Measurements from ENCODE around the gene KCNMA1.

Gene KCNMA1

GRCh38 chr10:77317221-77317620 lies 320.4 kb downstream of the KCNMA1 start:
- no peak for DNase-seq (ENCODE audit: low read depth, low spot score)
- no peak overlapping the region for H3K4me3 ChIP-seq (ENCODE audit: low read length)

GRCh38 chr10:77315496-77316129 lies 322.0 kb downstream of the KCNMA1 start:
- no peak overlapping the region for H3K4me3 ChIP-seq (ENCODE audit: low read length)
- no peak for DNase-seq (ENCODE audit: low read depth, low spot score)

GRCh38 chr10:77313066-77313750 lies 324.4 kb downstream of the KCNMA1 start:
- H3K4me3 ChIP-seq (ENCODE audit: low read length) = no peak overlapping the region
- no peak for DNase-seq (ENCODE audit: low read depth, low spot score)

GRCh38 chr10:77311186-77311585 lies 326.4 kb downstream of the KCNMA1 start:
- DNase-seq (ENCODE audit: low read depth, low spot score) = no peak
- no peak overlapping the region for H3K4me3 ChIP-seq (ENCODE audit: low read length)

GRCh38 chr10:77310288-77310840 lies 327.2 kb downstream of the KCNMA1 start:
- no peak overlapping the region for H3K4me3 ChIP-seq (ENCODE audit: low read length)
- no peak for DNase-seq (ENCODE audit: low read depth, low spot score)

GRCh38 chr10:77309509-77309908 lies 328.1 kb downstream of the KCNMA1 start:
- no peak overlapping the region for H3K4me3 ChIP-seq (ENCODE audit: low read length)
- no peak for DNase-seq (ENCODE audit: low read depth, low spot score)

- H3K4me3 ChIP-seq (ENCODE audit: low read length) = no peak overlapping the region
- no peak for DNase-seq (ENCODE audit: low read depth, low spot score)
Measured at GRCh38 chr10:77309092-77309491, 328.5 kb downstream of the KCNMA1 start.

- H3K4me3 ChIP-seq (ENCODE audit: low read length) = no peak overlapping the region
- DNase-seq (ENCODE audit: low read depth, low spot score) = no peak
Measured at GRCh38 chr10:77308084-77308732, 329.4 kb downstream of the KCNMA1 start.

- no peak for DNase-seq (ENCODE audit: low read depth, low spot score)
- H3K4me3 ChIP-seq (ENCODE audit: low read length) = no peak overlapping the region
Measured at GRCh38 chr10:77306666-77307065, 330.9 kb downstream of the KCNMA1 start.

- no peak for DNase-seq (ENCODE audit: low read depth, low spot score)
- no peak overlapping the region for H3K4me3 ChIP-seq (ENCODE audit: low read length)
Measured at GRCh38 chr10:77305650-77306632, 331.7 kb downstream of the KCNMA1 start.

- DNase-seq (ENCODE audit: low read depth, low spot score) = no peak
- H3K4me3 ChIP-seq (ENCODE audit: low read length) = no peak overlapping the region
Measured at GRCh38 chr10:77304192-77304591, 333.4 kb downstream of the KCNMA1 start.

GRCh38 chr10:77301305-77301730 lies 336.3 kb downstream of the KCNMA1 start:
- H3K4me3 ChIP-seq (ENCODE audit: low read length) = no peak overlapping the region
- no peak for DNase-seq (ENCODE audit: low read depth, low spot score)

GRCh38 chr10:77300682-77301302 lies 336.8 kb downstream of the KCNMA1 start:
- no peak overlapping the region for H3K4me3 ChIP-seq (ENCODE audit: low read length)
- no peak for DNase-seq (ENCODE audit: low read depth, low spot score)

- H3K4me3 ChIP-seq (ENCODE audit: low read length) = no peak overlapping the region
- no peak for DNase-seq (ENCODE audit: low read depth, low spot score)
Measured at GRCh38 chr10:77299320-77299719, 338.3 kb downstream of the KCNMA1 start.

- no peak for DNase-seq (ENCODE audit: low read depth, low spot score)
- no peak overlapping the region for H3K4me3 ChIP-seq (ENCODE audit: low read length)
Measured at GRCh38 chr10:77297393-77297739, 340.2 kb downstream of the KCNMA1 start.

- DNase-seq (ENCODE audit: low read depth, low spot score) = no peak
- no peak overlapping the region for H3K4me3 ChIP-seq (ENCODE audit: low read length)
Measured at GRCh38 chr10:77296534-77297392, 340.8 kb downstream of the KCNMA1 start.

- no peak overlapping the region for H3K4me3 ChIP-seq (ENCODE audit: low read length)
- no peak for DNase-seq (ENCODE audit: low read depth, low spot score)
Measured at GRCh38 chr10:77293773-77294172, 343.8 kb downstream of the KCNMA1 start.

GRCh38 chr10:77293347-77293746 lies 344.3 kb downstream of the KCNMA1 start:
- no peak for DNase-seq (ENCODE audit: low read depth, low spot score)

More at GRCh38 chr10:77293347-77293746, 344.3 kb downstream of the KCNMA1 start:
- no peak overlapping the region for H3K4me3 ChIP-seq (ENCODE audit: low read length)

Measured in Jurkat, Clone E6-1 (cell line).